Activated CD8-positive, alpha-beta memory T cell treated with anti-CD3 and anti-CD28 coated beads, Interleukin-2, amount 10 ng/mL, durations not matched to agents 7 days and 5 days (primary cell): ENCODE measurements around the gene BPHL. TPM values are rescaled to one million over a fixed set of nuclear protein-coding genes. Genes with fewer than 3 reads are reported as not detected.
"Not testable (repeated sequence)": the region's sequence is repeated elsewhere in the genome, so short reads cannot be mapped to it uniquely, and the experiment has no call there.

Source experiments
- ATAC-seq: fragments of 150-1000 bp; cut with Tn5 transposase; one replicate; pipeline ENCODE4 v1.10.0; 2021; ENCODE audit warnings: moderate library complexity
- CTCF ChIA-PET: fragments of 350-600 bp; sonication (Branson Sonifier 250); formaldehyde crosslinking; loops from one replicate; lab custom pipeline; 2021; ENCODE audit warnings: antibody characterized with exemption; lab: Charles Lee
- DNase-seq: peaks from one replicate; pipeline ENCODE4 v3.0.0-alpha.2; 2020
- H3K27ac Mint-ChIP-seq: one replicate; pipeline ENCODE4 v1.8.0; 2021; ENCODE audit warnings: mild to moderate bottlenecking, mixed read lengths
- H3K27me3 Mint-ChIP-seq: one replicate; pipeline ENCODE4 v1.8.0; 2021; ENCODE audit warnings: mixed read lengths
- H3K36me3 Mint-ChIP-seq: one replicate; pipeline ENCODE4 v1.8.0; 2021; ENCODE audit warnings: mild to moderate bottlenecking, mixed read lengths
- H3K4me1 Mint-ChIP-seq: one replicate; pipeline ENCODE4 v1.8.0; 2021; ENCODE audit warnings: mixed read lengths
- H3K4me3 Mint-ChIP-seq: one replicate; pipeline ENCODE4 v1.8.0; 2021; ENCODE audit warnings: mild to moderate bottlenecking, moderate library complexity, mixed read lengths
- H3K9me3 Mint-ChIP-seq: one replicate; pipeline ENCODE4 v1.8.0; 2022; ENCODE audit warnings: low read depth, mixed read lengths
- total RNA-seq, 2 experiments: library from RNA; stranded (reverse); gene quantifications; one replicate each; pipeline ENCODE4 v1.2.3, GENCODE V29; 2021

The BPHL gene
- total RNA-seq, 2 experiments from 2014 or later, result 5.3 to 9.2 TPM

DNA sequence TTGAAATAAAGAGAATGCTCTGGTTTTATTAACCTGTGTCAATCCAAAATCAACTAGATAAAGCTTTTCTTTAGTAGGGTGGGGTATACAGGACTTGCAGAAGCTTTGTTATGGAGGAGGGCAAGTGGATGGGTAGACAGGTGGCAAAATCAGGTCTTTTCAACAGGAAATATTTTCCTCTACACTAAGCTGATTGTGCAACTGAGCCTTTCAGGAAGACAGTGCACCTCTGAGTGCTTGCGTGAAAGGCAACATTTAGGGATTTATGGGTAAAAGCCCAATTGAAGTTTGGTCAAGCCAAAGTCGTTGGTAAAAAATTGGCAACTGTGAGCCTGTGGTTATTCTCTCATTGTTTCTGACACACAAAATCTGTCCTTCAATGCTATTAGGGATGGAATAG is 62.6 kb downstream of the BPHL start:
- Mint-ChIP-seq H3K4me3 (no peak overlapping the region), H3K9me3 (no peaks in the 10 kb centered on the region), H3K27me3 (peaks cover 32% of the 10 kb centered on the region), H3K27ac (no peak overlapping the region), H3K36me3 (no peaks in the 10 kb centered on the region), H3K4me1 (peaks cover 8% of the 10 kb centered on the region)
- ATAC-seq, result no peak
- no peak for DNase-seq
- CTCF ChIA-PET, result no interaction called here

DNA sequence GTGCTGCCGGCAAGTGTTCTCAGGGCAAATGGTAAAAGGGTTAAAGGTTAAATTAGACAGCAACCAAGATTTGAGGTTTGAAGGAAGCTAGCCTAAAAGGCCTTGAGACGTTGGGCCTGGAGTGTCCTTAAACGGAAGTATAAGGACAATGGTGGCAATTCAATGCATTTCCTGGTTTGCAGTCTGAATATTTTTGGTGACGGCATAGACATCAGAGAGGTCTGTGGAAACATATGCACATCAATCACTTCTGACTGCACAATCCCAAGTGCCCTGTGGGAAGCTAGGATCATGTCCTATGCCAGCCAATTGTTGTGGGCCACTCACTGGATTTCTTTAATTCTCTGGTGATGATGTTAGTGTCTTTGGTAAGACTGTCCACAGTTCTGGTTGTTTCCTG is 64.6 kb downstream of the BPHL start:
- CTCF ChIA-PET, result no interaction called here
- Mint-ChIP-seq H3K27ac (no peak overlapping the region), H3K27me3 (peaks cover 42% of the 10 kb centered on the region), H3K4me3 (no peak overlapping the region), H3K4me1 (peaks cover 1% of the 10 kb centered on the region), H3K36me3 (no peaks in the 10 kb centered on the region), H3K9me3 (no peaks in the 10 kb centered on the region)
- no peak for ATAC-seq
- DNase-seq, result no peak

DNA sequence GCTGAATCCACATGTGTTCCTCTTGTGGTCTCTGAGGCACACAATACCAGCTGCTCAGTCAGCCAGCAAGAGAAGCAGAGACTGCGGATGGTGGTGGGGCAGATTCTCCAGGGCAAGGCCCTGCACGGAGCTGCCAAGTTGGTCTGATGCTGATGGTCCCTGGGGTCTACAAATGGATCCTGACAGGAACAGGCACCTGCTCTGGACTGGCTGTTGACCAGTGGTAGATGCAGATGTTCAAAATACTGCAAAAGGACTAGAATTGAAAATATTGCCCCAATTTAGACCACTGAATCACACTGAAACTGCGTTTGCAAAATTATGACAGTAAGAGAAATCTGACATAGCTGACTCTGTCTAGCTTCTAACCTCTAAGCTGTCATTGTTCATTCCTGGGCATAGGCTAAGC is 68.5 kb downstream of the BPHL start:
- ATAC-seq (no peak), DNase-seq (no peak)
- Mint-ChIP-seq H3K4me1 (no peaks in the 10 kb centered on the region), H3K36me3 (no peaks in the 10 kb centered on the region), H3K9me3 (no peaks in the 10 kb centered on the region), H3K27me3 (peaks cover 42% of the 10 kb centered on the region), H3K4me3 (no peak overlapping the region), H3K27ac (no peak overlapping the region)
- CTCF ChIA-PET, result no interaction called here

GRCh38 chr6:3188262-3188661 is 69.8 kb downstream of the BPHL start:
- no peaks in the 10 kb centered on the region for H3K36me3 Mint-ChIP-seq
- H3K4me3 Mint-ChIP-seq, result no peak overlapping the region
- no peak overlapping the region for H3K27ac Mint-ChIP-seq
- CTCF ChIA-PET, result no interaction called here
- ATAC-seq (no peak), DNase-seq (no peak)
- peaks cover 39% of the 10 kb centered on the region for H3K27me3 Mint-ChIP-seq
- H3K9me3 Mint-ChIP-seq, result no peaks in the 10 kb centered on the region
- H3K4me1 Mint-ChIP-seq, result no peaks in the 10 kb centered on the region

- H3K4me1 Mint-ChIP-seq, H3K36me3 Mint-ChIP-seq, H3K4me3 Mint-ChIP-seq, DNase-seq, H3K27ac Mint-ChIP-seq, ATAC-seq, H3K9me3 Mint-ChIP-seq: not testable (repeated sequence)
- CTCF ChIA-PET, result interaction anchor here (1.5 kb wide), 1 partner anchor 14 kb away, joined by 3 read pairs; no protein-coding TSS in a partner anchor
- peaks cover 35% of the 10 kb centered on the region for H3K27me3 Mint-ChIP-seq
Observed at GRCh38 chr6:3189192-3189591, 70.7 kb downstream of the BPHL start.

- Mint-ChIP-seq H3K36me3 (no peaks in the 10 kb centered on the region), H3K4me3 (no peak overlapping the region), H3K27ac (no peak overlapping the region), H3K27me3 (peaks cover 27% of the 10 kb centered on the region), H3K9me3 (no peaks in the 10 kb centered on the region), H3K4me1 (no peaks in the 10 kb centered on the region)
- no peak for ATAC-seq
- CTCF ChIA-PET, result interaction anchor here (1.5 kb wide), 1 partner anchor 13 kb away, joined by 3 read pairs; no protein-coding TSS in a partner anchor
- DNase-seq, result no peak
Observed at GRCh38 chr6:3190056-3190455, 71.5 kb downstream of the BPHL start.

DNA sequence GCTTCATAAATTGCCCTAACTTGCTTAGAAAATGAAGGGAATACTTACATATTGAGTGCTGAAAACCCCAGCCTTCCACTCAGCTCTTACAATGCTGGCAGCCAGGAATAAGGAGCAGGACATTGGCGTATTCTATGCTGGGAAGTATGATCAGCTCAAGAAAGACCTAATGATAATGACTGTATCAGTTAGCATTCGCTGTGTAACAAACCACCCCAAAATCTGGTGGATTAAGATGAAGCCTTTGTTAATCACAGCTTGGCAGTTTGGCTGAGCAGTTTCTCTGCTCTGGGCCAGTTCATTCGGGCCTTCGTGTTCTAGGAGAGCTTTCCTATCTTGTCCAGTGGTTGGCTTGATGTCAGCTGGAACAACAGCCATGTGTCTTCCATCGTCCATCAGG is 72.3 kb downstream of the BPHL start:
- H3K27ac Mint-ChIP-seq, result no peak overlapping the region
- CTCF ChIA-PET, result interaction anchor here (1.5 kb wide), 1 partner anchor 13 kb away, joined by 3 read pairs; no protein-coding TSS in a partner anchor
- no peaks in the 10 kb centered on the region for H3K36me3 Mint-ChIP-seq
- peaks cover 21% of the 10 kb centered on the region for H3K27me3 Mint-ChIP-seq
- no peaks in the 10 kb centered on the region for H3K4me1 Mint-ChIP-seq
- ATAC-seq (no peak), DNase-seq (no peak)
- H3K9me3 Mint-ChIP-seq, result no peaks in the 10 kb centered on the region
- no peak overlapping the region for H3K4me3 Mint-ChIP-seq

DNA sequence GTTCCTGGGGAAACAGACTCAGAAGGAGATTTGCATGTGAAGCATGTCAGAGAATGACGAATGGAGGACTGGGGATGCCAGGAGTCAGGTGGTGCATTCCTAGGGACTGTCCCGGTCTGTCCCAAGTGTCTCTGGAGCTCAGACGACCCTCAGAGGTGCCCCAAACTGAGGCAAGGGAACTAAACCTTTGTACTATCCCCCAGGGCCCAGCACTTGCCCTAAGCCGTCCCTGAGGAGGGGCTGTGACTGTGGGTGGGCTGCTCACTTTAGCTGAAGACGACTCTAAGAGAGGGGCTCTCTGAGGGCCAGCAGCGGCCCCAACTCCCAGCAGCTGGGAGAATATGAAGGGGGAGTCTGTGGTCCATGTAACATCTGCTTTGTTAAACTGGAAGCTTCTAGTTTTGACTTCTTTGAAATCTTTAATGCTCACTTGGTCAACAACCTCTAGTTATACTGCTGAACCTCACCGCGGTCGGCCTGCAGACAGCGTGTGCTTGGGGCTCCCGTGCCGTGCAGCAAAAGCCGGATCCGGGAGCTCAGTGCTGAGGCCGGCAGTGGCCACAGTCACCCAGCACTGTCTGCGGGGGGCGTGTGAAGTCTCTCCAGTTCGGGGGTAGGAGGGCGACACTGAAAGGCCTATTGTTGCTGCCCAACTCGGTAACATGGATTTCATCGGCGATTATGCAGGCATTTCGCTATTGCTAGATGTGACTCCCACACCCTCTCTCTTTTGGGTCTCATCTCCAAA is 74.8 kb downstream of the BPHL start:
- no peak overlapping the region for H3K27ac Mint-ChIP-seq
- ATAC-seq (no peak), DNase-seq (no peak)
- no peaks in the 10 kb centered on the region for H3K4me1 Mint-ChIP-seq
- H3K27me3 Mint-ChIP-seq, result peaks cover 7% of the 10 kb centered on the region
- H3K9me3 Mint-ChIP-seq, result no peaks in the 10 kb centered on the region
- H3K4me3 Mint-ChIP-seq, result no peak overlapping the region
- CTCF ChIA-PET, result no interaction called here
- no peaks in the 10 kb centered on the region for H3K36me3 Mint-ChIP-seq

GRCh38 chr6:3194535-3195419 is 76.3 kb downstream of the BPHL start:
- DNase-seq (no peak), ATAC-seq (no peak)
- CTCF ChIA-PET, result no interaction called here
- Mint-ChIP-seq H3K4me1 (no peaks in the 10 kb centered on the region), H3K4me3 (no peak overlapping the region), H3K27me3 (peaks cover 12% of the 10 kb centered on the region), H3K36me3 (no peaks in the 10 kb centered on the region), H3K27ac (no peak overlapping the region), H3K9me3 (no peaks in the 10 kb centered on the region)

- H3K27ac Mint-ChIP-seq, result no peak overlapping the region
- CTCF ChIA-PET, result no interaction called here
- DNase-seq (no peak), ATAC-seq (no peak)
- H3K36me3 Mint-ChIP-seq, result no peaks in the 10 kb centered on the region
- H3K4me1 Mint-ChIP-seq, result no peaks in the 10 kb centered on the region
- peaks cover 15% of the 10 kb centered on the region for H3K27me3 Mint-ChIP-seq
- H3K4me3 Mint-ChIP-seq, result no peak overlapping the region
- H3K9me3 Mint-ChIP-seq, result no peaks in the 10 kb centered on the region
Observed at GRCh38 chr6:3195420-3195694, 76.8 kb downstream of the BPHL start.

DNA sequence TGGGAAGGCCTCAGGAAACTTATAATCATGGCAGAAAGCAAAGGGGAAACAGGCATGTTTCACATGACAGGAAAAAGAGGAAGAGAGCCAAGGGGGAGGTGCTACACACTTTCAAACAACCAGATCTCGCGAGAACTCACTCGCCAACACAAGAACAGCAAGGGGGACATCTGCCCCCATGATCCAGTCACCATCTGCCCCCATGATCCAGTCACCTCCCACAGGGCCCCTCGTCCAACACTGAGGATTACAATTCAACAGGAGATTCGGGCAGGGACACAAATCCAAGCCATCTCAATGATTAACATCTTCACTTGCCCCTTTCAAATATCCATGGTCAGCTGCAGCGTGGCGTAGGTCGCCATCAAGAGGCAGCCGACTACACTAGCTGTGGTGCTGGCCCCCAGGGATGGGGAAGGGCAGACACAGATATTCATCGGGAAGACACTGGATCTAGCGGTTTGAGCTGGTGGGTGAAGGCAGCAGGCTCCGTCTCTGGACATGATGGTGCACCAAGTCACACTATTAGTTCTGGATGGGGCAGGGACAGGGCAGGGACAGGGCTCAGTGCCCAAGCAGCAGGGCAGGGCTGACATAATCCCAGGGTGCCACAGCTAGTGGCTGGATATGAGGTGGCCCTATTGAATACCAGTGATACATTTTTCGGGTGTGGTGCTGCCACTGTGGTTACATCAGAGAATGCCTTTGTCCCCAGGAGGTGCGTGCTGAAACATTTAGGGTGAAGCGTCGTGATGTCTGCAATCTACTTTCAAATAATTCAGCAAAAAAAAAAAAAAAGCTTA is 77.4 kb downstream of the BPHL start:
- peaks cover 17% of the 10 kb centered on the region for H3K27me3 Mint-ChIP-seq
- H3K9me3 Mint-ChIP-seq, result no peaks in the 10 kb centered on the region
- no peak overlapping the region for H3K27ac Mint-ChIP-seq
- no peak for DNase-seq
- ATAC-seq, result no peak
- H3K36me3 Mint-ChIP-seq, result no peaks in the 10 kb centered on the region
- CTCF ChIA-PET, result no interaction called here
- no peak overlapping the region for H3K4me3 Mint-ChIP-seq
- H3K4me1 Mint-ChIP-seq, result no peaks in the 10 kb centered on the region

- CTCF ChIA-PET, result no interaction called here
- Mint-ChIP-seq H3K9me3 (no peaks in the 10 kb centered on the region), H3K27me3 (peaks cover 16% of the 10 kb centered on the region), H3K4me3 (no peak overlapping the region), H3K27ac (no peak overlapping the region), H3K36me3 (no peaks in the 10 kb centered on the region), H3K4me1 (no peaks in the 10 kb centered on the region)
- DNase-seq (no peak), ATAC-seq (no peak)
Observed at GRCh38 chr6:3196770-3197169, 78.3 kb downstream of the BPHL start.

GRCh38 chr6:3197734-3198133 is 79.2 kb downstream of the BPHL start:
- DNase-seq, CTCF ChIA-PET, H3K27ac Mint-ChIP-seq, H3K4me3 Mint-ChIP-seq, H3K4me1 Mint-ChIP-seq, ATAC-seq, H3K36me3 Mint-ChIP-seq, H3K9me3 Mint-ChIP-seq: not testable (repeated sequence)
- H3K27me3 Mint-ChIP-seq, result peaks cover 14% of the 10 kb centered on the region
